GM23338 (cell line): Measurements from ENCODE around the gene GPHA2. TPM values are rescaled to one million over a fixed set of nuclear protein-coding genes. Genes with fewer than 3 reads are reported as not detected.

Experiments
- ATAC-seq: fragments of 200-7000 bp; cut with Tn5 transposase; 3 replicates; pipeline ENCODE4 v1.9.1; 2020
- DNase-seq: peaks from one replicate; pipeline ENCODE4 v3.0.0-alpha.2; 2015; ENCODE audit warnings: low spot score
- H2AFZ ChIP-seq: fragments of 200-600 bp; sonication (generic); 2 replicates; pipeline ENCODE4 v1.8.0; 2016; ENCODE audit warnings: antibody characterized with exemption, mild to moderate bottlenecking, moderate library complexity
- H3F3A ChIP-seq: fragments of 200-600 bp; sonication (generic); replicated peaks from 2 replicates; pipeline ENCODE4 v1.8.0; 2017; ENCODE audit warnings: antibody characterized with exemption, mixed run types, low read depth
- H3K27ac ChIP-seq: fragments of 200-600 bp; sonication (generic); 2 replicates; pipeline ENCODE4 v1.6.1; 2016; ENCODE audit warnings: low read depth
- H3K27me3 ChIP-seq: fragments of 200-600 bp; sonication (generic); 2 replicates; pipeline ENCODE4 v1.8.0; 2016; ENCODE audit warnings: mild to moderate bottlenecking, mixed run types, moderate library complexity; ENCODE audit not compliant: insufficient read depth
- H3K36me3 ChIP-seq: fragments of 200-600 bp; sonication (generic); 2 replicates; pipeline ENCODE4 v1.8.0; 2016; ENCODE audit warnings: mild to moderate bottlenecking; ENCODE audit not compliant: insufficient read depth
- H3K4me1 ChIP-seq: fragments of 200-600 bp; sonication (generic); 2 replicates; pipeline ENCODE4 v1.8.0; 2016; ENCODE audit warnings: mild to moderate bottlenecking, moderate library complexity; ENCODE audit not compliant: insufficient read depth
- H3K4me2 ChIP-seq: fragments of 200-600 bp; sonication (generic); 2 replicates; pipeline ENCODE4 v1.7.1; 2017; ENCODE audit warnings: mixed run types
- H3K4me3 ChIP-seq: fragments of 200-600 bp; sonication (generic); 2 replicates; pipeline ENCODE4 v1.6.1; 2016; ENCODE audit warnings: mixed run types
- H3K79me2 ChIP-seq: fragments of 200-600 bp; sonication (generic); replicated peaks from 2 replicates; pipeline ENCODE4 v1.8.0; 2017; ENCODE audit warnings: mild to moderate bottlenecking; ENCODE audit not compliant: insufficient read depth
- H3K9me2 ChIP-seq: fragments of 200-600 bp; sonication (generic); 2 replicates; pipeline ENCODE4 v1.8.0; 2017; ENCODE audit not compliant: insufficient read depth
- H4K20me1 ChIP-seq: fragments of 200-600 bp; sonication (generic); replicated peaks from 2 replicates; pipeline ENCODE4 v1.8.0; 2017; ENCODE audit warnings: mild to moderate bottlenecking; ENCODE audit not compliant: insufficient read depth
- H3K27ac Mint-ChIP-seq: 2 replicates; pipeline ENCODE4 v1.8.0; 2020; ENCODE audit warnings: inconsistent platforms, mild to moderate bottlenecking, moderate library complexity, mixed read lengths
- H3K27me3 Mint-ChIP-seq: 3 replicates; pipeline ENCODE4 v1.8.0; 2022; ENCODE audit warnings: low read depth, mild to moderate bottlenecking, moderate library complexity, mixed read lengths, inconsistent platforms; ENCODE audit not compliant: insufficient read depth, poor library complexity
- H3K36me3 Mint-ChIP-seq: 3 replicates; pipeline ENCODE4 v1.8.0; 2021; ENCODE audit warnings: low read depth, mild to moderate bottlenecking, inconsistent platforms, moderate library complexity, mixed read lengths
- H3K4me1 Mint-ChIP-seq: 3 replicates; pipeline ENCODE4 v1.8.0; 2020; ENCODE audit warnings: mild to moderate bottlenecking, inconsistent platforms, mixed read lengths
- H3K4me3 Mint-ChIP-seq: 3 replicates; pipeline ENCODE4 v1.8.0; 2021; ENCODE audit warnings: moderate library complexity, mild to moderate bottlenecking, inconsistent platforms, mixed read lengths
- H3K9me3 Mint-ChIP-seq: 3 replicates; pipeline ENCODE4 v1.8.0; 2020; ENCODE audit warnings: moderate library complexity, mild to moderate bottlenecking, inconsistent platforms, mixed read lengths
- CREB1 ChIP-seq: fragments of 250-450 bp; sonication (Bioruptor Pico); IDR thresholded peaks from 2 replicates; pipeline ENCODE4 v1.5.0; 2020; ENCODE audit warnings: low read depth, mild to moderate bottlenecking, moderate library complexity
- CTCF ChIP-seq, 2 experiments: fragments of 200-600 bp in 1 of 2; sonication (generic) in 1 of 2; conservative IDR thresholded peaks; 2 replicates each; pipeline versions ENCODE4 v1.5.1 to v1.6.1; 2016 to 2017; ENCODE audit warnings: antibody characterized with exemption in 2 of 2, low read depth in 2 of 2, mild to moderate bottlenecking in 2 of 2, moderate library complexity in 1 of 2
- EZH2 ChIP-seq: fragments of 200-600 bp; sonication (generic); IDR thresholded peaks from one replicate; pipeline ENCODE4 v1.8.0; 2017; ENCODE audit warnings: antibody characterized with exemption, mild to moderate bottlenecking, low read depth; ENCODE audit not compliant: unreplicated experiment
- JUNB ChIP-seq: IDR thresholded peaks from one replicate; pipeline ENCODE4 v1.6.1; 2016; ENCODE audit warnings: antibody characterized with exemption; ENCODE audit not compliant: unreplicated experiment
- NANOG ChIP-seq: IDR thresholded peaks from 2 replicates; pipeline ENCODE4 v1.6.1; 2016; ENCODE audit warnings: antibody characterized with exemption, borderline replicate concordance
- POLR2AphosphoS5 ChIP-seq: IDR thresholded peaks from 2 replicates; pipeline ENCODE4 v1.6.1; 2016; ENCODE audit warnings: antibody characterized with exemption, low read depth
- STAT1 ChIP-seq: IDR thresholded peaks from one replicate; pipeline ENCODE4 v1.6.1; 2016; ENCODE audit warnings: antibody characterized with exemption; ENCODE audit not compliant: unreplicated experiment
- ZNF114 ChIP-seq: fragments of 250-450 bp; sonication (Bioruptor Pico); IDR thresholded peaks from 2 replicates; pipeline ENCODE4 v1.5.0; 2020; ENCODE audit warnings: mild to moderate bottlenecking, moderate library complexity
- ZNF331 ChIP-seq: fragments of 250-450 bp; sonication (Bioruptor Pico); IDR thresholded peaks from 2 replicates; pipeline ENCODE4 v1.5.0; 2020; ENCODE audit warnings: low read depth, mild to moderate bottlenecking, moderate library complexity
- ZNF462 ChIP-seq: fragments of 250-450 bp; sonication (Bioruptor Pico); IDR thresholded peaks from 2 replicates; pipeline ENCODE4 v1.5.0; 2020; ENCODE audit warnings: mild to moderate bottlenecking, moderate library complexity
- polyA plus RNA-seq: library from polyadenylated mRNA; unstranded; fragments of >200 nt; fragmentation: Nextera tagmentation; extraction: Ambion mirVana; gene quantifications from 2 replicates; pipeline ENCODE4 v1.2.1, GENCODE V29; 2016
- total RNA-seq: library from RNA; depleted of rRNA; stranded (reverse); fragments of >200 nt; shearing (Covaris generic); gene quantifications from 2 replicates; pipeline ENCODE4 v1.2.3, GENCODE V29; 2014
- TF ChIP-seq, protein P1 (sequence below): IDR thresholded peaks from one replicate; pipeline ENCODE4 v1.6.1; 2018; ENCODE audit warnings: antibody characterized with exemption; ENCODE audit not compliant: unreplicated experiment
- TF ChIP-seq, protein P2 (sequence below): IDR thresholded peaks from 2 replicates; pipeline ENCODE4 v1.6.1; 2016; ENCODE audit warnings: antibody characterized with exemption

GPHA2 gene
- total and polyA plus RNA-seq, 2 experiments from 2014 or later: 0.83 to 1.8 TPM

DNA sequence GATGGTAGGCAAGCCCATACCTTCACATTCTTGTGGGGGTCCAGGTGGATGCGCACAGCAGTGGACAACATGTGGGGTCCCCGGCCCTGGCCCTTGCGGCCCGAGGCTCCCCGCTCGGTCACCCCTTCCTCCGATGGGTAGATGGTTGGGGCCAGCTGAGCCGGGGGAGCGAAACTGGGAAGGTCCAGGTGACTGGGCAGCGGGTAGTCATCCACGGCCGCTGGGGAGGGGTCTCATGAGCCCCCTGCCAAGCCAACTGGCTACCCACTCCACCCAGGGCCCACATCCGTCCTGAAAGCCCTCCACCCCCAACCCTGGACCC, 29.4 kb downstream of the GPHA2 start (continued):
- TF ChIP-seq JUNB (no peak), ZNF114 (CRISPR knock-in tag) (no peak), CTCF (conservative IDR thresholded peaks at IDR 0.05; ENCODE audit: low read depth in 2 of 2) (no peak), CREB1 (CRISPR knock-in tag) (no peak)
- TF ChIP-seq, protein P1, sequence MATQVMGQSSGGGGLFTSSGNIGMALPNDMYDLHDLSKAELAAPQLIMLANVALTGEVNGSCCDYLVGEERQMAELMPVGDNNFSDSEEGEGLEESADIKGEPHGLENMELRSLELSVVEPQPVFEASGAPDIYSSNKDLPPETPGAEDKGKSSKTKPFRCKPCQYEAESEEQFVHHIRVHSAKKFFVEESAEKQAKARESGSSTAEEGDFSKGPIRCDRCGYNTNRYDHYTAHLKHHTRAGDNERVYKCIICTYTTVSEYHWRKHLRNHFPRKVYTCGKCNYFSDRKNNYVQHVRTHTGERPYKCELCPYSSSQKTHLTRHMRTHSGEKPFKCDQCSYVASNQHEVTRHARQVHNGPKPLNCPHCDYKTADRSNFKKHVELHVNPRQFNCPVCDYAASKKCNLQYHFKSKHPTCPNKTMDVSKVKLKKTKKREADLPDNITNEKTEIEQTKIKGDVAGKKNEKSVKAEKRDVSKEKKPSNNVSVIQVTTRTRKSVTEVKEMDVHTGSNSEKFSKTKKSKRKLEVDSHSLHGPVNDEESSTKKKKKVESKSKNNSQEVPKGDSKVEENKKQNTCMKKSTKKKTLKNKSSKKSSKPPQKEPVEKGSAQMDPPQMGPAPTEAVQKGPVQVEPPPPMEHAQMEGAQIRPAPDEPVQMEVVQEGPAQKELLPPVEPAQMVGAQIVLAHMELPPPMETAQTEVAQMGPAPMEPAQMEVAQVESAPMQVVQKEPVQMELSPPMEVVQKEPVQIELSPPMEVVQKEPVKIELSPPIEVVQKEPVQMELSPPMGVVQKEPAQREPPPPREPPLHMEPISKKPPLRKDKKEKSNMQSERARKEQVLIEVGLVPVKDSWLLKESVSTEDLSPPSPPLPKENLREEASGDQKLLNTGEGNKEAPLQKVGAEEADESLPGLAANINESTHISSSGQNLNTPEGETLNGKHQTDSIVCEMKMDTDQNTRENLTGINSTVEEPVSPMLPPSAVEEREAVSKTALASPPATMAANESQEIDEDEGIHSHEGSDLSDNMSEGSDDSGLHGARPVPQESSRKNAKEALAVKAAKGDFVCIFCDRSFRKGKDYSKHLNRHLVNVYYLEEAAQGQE: no peak
- TF ChIP-seq, protein P2, sequence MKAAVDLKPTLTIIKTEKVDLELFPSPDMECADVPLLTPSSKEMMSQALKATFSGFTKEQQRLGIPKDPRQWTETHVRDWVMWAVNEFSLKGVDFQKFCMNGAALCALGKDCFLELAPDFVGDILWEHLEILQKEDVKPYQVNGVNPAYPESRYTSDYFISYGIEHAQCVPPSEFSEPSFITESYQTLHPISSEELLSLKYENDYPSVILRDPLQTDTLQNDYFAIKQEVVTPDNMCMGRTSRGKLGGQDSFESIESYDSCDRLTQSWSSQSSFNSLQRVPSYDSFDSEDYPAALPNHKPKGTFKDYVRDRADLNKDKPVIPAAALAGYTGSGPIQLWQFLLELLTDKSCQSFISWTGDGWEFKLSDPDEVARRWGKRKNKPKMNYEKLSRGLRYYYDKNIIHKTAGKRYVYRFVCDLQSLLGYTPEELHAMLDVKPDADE: no peak

DNA sequence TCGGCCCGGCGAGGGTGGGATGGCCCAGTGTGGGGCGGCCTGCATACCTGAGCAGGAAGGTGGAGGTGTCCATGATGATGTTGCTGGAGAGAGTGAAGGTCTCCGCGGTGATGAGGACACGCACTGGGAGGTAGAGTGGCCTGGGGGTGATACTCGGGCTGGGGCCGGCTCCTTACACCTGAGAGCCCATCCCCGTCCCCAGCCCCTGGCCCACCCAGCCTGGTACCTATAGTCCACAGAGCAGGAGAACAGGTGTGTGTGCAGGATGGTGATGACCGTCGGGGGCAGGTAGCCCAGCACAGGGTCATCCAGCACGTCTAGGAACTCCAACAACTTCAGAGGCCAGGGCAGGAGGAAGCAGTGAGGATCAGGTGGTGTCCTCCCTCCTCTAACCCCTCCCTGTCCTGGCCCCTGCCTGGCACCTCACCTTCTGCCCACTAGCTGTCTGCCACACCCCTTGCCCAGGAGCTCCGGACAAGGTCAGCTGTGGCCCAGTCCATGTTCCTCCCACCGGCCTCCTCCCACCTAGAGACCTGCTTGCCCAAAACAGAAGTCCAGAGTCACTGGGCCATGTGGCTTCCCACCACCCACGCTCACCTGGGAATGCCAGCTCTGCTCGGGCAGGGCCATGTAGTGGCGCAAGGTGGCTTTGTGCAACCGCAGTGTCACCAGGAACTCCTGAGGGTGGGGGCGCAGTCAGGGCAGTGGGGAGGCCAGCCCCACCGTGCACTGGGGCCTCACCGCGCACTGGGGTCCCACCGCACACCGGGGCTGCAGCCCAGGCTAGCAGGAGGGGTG, 30.0 kb downstream of the GPHA2 start:
- Histone ChIP-seq H3K4me3 (no peak overlapping the region), H3K4me2 (no peak overlapping the region), H2AFZ (no peak overlapping the region), H3F3A (no peaks in the 10 kb centered on the region), H3K36me3 (no peaks in the 10 kb centered on the region), H3K4me1 (no peaks in the 10 kb centered on the region), H3K9me2 (no peaks in the 10 kb centered on the region), H4K20me1 (no peaks in the 10 kb centered on the region; the same call in none of the 2 replicates), H3K79me2 (no peaks in the 10 kb centered on the region), H3K27ac (no peak overlapping the region), H3K27me3 (no peaks in the 10 kb centered on the region)
- H3K27ac Mint-ChIP-seq: no peak overlapping the region
- no peak overlapping the region for H3K4me3 Mint-ChIP-seq
- peaks cover 4% of the 10 kb centered on the region; the same call in 2 of the 3 replicates for H3K36me3 Mint-ChIP-seq
- H3K4me1 Mint-ChIP-seq: no peaks in the 10 kb centered on the region
- DNase-seq (no peak), ATAC-seq (no peak)
- no peaks in the 10 kb centered on the region; the same call in 2 of the 3 replicates for H3K9me3 Mint-ChIP-seq
- H3K27me3 Mint-ChIP-seq: peaks cover 7% of the 10 kb centered on the region
- TF ChIP-seq EZH2 (no peak), STAT1 (no peak), ZNF114 (CRISPR knock-in tag) (no peak), NANOG (no peak), ZNF462 (CRISPR knock-in tag) (no peak), JUNB (no peak), ZNF331 (no peak), POLR2AphosphoS5 (no peak)
